GM18907 (cell line): ENCODE data around the gene MED26.

Source experiments
- ATAC-seq: cut with Tn5 transposase; IDR thresholded peaks from one replicate; pipeline ENCODE4 v1.9.1; 2021; ENCODE audit warnings: mild to moderate bottlenecking, moderate library complexity; ENCODE audit not compliant: unreplicated experiment

Gene MED26

DNA sequence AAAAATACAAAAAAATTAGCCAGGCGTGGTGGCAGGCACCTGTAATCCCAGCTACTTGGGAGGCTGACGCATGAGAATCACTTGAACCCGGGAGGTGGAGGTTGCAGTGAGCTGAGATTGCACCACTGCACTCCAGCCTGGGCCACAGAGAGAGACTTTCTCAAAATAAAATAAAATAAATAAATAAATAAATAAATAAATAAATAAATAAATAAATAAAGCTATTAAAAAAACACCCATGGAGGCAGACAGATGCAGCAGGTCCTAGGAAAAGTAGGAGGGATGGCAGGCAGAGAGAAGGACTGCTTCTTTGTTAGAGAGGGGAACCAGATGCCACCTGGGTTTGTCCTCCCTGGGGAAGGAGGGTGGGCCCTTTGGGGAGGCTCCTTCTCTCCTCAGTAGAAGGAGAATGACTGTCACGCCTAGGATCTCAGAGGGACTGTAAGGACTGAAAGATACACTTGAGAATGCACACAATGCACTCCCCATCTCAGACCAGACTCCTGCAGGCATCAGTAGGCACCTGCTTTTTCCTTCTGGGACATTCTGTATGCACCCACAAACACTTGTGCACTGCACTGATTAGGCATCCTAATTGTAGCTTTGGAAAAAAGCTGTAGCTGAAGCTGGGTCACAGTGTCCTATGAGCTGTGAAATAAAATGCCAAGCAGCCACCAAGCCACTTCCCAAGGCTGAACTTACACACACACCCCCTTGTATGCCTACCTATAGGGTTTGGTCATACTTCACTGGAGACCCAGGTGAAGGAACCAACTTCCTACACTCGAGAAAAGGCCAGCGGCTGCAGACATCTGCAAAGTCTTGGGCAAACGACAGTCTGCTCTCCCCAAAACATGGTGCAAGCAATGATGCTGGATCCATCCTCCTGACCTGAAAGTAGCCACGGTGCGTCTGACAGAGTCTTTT is 36.9 kb downstream of the MED26 start:
- ATAC-seq, result no peak

DNA sequence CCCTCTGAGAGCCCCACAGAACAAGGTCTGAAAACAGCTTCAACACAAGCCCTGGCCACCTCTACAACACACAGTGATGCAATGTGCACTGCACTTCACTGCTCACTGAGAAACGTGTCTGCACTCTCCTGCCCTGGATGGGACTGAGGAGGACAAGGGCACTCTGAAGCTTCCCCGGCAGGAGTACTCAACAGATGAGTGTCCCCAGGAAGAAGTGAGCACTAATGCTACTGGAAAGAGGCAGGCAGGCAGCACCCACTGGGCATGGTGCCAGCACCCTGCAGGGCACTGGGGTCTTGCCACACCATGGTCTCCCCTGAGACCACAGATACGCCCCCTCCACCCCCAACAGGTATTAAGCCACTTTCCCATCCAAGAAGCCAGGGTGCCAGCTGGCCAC is 38.1 kb downstream of the MED26 start:
- ATAC-seq, result no peak

DNA sequence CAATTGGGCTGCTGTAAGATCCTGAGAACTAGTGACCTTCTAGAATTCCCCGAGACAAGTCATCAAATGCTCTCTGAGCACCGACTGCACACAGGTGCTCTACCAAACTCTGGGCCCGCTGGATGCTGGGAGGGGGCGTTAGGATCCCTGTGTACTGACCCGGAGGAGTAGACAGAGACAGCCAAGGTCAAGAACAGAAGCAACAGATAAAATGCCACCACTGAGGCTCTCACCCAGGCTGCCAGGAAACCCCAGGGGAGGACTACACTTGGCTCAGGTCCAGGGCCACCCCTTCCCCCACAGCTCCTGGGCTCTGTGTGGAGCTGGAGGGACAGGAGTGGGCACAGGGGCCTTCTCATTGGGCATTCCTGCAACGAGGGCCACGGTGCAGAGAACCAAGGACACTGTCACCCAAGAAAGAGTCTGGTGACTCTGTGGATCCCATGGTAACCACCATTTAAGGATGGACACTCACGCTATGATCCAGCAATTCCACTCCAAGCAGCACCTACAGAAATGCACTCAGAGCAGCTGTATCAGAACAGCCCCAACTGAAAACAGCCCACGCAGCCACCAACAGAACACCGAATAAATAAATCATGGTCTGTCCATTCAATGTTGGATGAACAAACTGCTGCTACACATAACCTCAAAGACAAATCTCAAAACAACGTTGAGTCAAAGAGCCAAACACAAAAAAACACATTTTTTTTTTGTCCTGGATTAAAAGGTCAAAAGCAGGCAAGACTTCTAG is 39.0 kb downstream of the MED26 start:
- ATAC-seq, result peak; percentile 12

DNA sequence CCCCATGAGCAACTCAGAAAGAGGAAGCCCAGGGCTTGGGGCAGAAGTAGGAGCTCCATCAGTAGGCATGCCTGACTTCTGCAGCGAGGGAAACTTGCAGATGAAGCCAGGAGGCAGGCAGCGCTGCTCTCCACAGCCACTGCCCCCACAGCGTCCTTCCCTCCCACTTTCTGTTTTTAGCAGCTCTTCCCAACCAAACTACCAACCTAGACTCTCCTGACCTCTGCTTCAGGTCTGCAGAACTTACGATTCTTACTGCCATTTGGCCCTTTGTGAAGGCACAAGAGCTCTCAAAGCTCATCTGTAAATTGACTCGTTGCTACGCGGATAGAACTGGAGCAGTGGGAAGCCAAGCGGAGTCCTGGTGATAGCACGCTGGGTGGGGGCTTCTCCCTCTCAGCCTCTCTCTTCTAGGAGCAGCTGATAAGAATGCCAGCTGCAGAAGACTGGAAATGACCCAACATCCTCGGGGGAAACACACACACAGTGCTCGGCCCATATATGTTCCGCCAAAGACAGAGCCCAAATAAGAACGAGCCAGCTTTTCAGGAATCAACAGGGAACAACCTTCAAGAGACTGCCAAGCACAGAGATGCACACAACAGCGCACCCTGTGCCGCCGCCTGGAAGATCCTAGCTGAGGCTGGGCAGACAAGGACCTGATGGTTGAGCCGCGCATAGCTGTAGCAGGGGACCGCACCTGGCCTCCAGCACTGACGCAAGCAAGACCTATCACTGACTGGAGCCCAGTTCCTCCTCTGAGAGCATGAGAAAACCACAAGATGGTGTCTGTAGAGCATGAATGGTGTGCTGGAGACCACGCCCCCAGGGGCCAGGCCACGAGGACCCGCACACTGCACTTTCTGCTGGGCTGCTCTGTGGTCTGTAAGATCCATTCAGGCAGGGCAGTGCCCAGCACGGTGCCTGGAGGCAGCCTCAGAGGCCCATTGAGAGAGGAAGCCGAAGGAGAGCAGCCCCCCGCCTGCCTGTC is 39.9 kb downstream of the MED26 start:
- peak; percentile 33 for ATAC-seq

DNA sequence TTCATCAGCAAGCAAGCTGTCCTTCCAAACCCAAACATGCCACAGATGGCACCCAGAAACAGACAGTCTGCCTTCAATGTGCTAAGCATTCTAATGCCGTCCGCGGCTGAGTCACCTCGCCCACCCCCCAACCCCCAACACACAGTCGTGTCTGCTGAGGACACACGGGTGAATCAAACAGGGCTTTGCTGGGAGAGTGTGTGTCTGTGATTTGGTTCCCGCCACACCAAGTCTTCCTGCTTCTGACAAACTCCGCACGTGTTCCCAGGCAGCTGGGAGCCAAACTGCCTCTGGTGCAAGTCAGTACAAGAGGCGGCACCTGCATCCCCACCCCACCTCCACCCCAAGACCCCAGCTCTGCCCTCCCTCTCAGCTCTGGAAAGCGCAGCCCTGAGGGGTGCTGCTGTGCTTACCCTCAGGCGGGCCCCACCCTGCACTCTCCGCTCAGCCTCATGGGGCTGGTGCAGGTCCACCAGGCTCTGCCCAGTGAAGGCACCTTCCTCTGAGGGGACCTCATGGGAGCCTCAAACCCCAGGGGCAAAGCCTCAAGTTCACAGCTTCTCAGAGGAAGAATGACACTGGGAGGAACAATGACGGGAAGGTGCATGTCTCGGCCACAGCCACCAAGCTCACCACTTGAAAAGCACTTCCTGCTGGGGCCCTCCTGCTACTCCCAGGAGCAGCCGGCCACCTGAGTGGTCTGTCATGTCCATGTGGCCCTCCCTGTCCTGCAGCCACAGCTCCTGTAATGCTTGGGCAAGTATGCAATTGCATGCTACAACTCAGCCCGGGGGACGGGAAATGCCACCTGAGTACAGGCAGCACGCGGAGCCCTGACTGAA is 40.8 kb downstream of the MED26 start:
- peak; percentile 10 for ATAC-seq

DNA sequence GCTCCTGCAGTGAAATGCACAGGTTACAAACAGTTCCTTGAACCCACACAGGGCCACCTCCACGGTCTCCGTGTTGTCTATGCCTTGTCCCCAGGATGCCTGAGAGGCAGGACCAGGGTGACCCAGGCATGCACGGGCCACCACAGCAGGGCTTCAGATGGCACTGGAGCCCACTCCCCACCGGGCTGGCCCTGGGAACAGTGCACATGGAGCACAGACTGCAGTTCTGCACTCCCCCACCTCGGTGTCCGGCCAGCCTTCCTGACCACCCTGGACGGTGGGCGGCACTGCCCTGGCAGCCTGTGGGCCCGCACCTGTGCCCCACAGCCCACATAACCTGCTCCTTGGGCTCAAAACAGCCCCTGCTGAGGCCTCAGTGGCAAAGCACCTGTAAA is 41.5 kb downstream of the MED26 start:
- ATAC-seq, result no peak

DNA sequence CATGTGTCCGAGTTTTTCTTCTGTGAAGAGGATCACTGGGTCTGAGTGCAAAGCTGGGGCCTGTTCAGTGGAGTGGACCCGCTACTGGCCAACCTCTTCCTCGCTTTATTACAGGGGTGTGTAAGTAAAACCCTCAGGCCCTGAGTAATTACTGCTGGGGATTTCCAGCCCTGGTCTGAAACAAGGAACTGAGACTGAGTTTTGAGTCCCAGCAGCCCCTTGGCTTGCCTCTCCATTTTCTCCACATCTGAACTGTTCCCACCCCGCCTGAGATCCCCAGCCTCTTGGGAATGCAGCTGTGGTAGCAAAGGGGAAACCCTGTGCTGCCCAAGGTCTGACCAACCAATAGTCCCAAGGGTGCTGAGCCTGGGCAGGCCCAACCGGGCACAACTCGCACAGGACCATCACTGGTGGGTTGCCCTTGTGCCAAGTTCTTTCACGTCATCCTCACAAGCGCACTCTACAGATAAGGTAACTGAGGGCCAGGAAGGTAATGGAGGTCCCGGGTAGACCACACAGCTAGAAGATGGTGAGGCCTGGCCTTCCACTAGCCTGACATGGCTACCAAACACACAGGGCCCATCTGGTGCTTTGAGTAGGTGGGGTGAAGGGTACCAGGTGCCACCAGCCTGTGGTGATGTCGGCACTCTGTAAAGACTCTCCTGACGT is 42.1 kb downstream of the MED26 start:
- peak; percentile 39 for ATAC-seq

DNA sequence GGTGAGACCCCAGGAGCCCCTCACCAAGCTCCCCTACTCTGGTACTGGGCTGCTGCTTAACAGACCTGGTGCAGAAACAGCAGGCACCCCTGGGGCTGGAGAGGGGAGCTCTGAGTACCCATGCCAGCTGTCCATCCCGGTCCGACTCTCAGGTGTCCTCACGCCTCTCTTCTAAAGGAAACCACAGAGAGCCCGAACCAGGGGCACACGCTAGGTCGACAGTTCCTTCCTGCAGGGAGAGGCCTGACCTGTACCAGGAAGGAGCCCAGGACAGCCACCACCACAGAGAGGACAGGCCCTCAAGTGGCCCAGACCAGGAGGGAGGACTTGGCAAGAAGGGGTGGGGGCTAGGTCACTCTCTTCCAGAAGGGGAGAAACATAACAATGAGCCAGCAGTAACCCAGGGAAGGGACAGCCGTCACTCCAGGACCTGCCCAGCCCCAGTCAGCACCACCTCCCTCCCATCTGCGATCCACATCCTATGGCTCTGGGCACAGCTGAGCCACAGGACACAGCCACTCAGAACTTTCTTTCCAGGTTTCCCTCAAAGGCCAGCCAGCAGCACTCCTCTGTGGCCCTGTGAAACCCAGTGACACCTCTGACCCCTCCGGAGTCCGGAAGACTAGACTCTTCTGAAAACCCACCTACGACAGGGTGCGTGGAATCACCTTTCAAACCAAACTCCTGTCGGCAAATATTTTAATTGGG is 42.8 kb downstream of the MED26 start:
- no peak for ATAC-seq

DNA sequence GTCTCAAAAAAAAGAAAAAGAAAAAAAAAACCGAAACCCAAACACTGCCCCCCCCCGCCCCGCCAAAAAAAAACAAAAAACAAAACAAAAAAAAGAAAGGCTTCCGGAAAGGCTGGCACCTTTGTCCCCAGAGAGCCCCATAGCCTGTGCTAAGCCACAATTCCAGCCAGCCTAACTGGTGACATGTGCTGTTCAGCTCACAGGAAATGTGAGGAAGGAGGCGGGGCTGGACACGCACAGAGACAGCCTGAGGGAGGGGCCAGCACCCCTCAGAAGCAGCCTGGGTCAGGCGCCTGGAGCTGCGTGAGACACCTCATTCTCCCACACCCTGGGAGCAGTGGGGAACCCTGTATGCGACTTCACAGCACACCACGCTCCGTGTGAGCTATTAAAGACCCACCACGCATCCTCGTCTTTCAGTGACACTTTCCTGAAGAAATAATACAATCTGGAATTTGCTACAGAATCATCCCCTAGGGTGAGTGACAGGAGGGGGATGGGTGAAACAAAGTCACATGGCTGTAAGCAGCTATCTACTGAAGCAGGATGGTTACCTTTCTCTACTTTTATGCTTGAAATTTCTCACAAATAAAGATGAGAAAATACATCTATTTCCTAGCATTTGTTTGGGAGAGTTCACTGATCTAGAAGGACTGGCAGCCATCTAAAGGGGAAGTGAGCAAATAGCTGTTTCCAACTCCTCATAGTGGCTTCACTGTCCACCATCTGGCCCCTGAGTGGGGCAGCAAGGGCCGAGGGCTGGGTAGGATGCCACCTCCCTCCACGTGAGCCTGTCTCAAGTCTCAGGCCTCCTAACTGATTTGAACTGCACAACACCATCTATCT is 43.5 kb downstream of the MED26 start:
- peak; percentile 44 for ATAC-seq

DNA sequence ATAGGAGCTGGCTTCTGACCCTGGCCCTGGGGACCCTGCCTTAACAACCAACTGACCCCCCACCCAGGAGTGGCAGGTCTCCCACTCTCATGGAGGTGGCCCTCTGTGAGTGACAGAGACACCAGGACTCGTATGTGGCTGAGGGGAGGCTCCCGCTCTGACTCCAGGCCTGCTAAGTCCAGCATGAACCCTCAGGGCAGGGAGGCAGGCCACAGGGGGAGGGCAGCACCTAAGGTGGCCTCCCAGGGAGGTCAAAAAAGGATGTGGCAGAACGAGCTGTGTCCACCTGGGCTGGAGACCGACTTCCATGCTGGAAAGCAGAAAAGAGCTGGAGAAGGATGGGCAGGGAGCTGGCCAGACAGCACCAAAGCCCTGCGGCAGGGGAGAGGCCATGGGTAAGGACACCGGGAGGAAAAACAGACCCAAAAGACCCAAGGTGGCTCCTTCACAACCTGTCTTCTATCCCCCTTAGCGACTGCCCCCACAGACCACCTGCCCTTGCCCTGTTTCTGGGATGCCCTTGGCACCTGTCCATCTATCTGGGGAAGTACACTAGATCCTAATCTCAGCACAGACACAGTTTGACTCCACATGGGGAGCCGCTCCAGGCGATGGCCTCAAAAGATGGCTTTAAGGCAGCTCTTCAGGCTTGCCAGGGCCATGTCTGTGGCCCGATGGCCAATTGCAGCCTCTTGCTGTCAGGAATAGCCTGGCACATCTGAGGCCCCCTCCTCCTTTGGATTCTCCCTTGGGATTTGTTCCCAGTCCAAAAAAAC is 45.3 kb downstream of the MED26 start:
- ATAC-seq, result no peak

DNA sequence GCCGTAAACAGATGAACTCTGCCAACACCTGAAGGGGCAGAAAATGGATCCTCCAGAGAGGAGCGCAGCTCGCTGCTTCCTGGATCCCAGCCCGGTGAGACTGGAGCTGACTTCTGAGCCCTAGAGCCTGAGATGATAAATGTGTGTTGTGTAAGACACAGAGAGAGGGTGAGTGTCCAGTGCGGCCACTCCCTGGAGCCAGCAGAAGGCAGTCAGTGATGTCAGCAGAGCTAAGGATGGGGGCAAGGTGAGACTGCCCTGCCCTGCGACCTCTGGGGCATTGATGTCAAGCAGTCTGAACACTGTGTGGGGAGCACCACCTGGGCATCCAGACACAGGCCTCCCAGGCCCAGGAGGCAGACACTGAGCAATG is 46.0 kb downstream of the MED26 start:
- no peak for ATAC-seq

DNA sequence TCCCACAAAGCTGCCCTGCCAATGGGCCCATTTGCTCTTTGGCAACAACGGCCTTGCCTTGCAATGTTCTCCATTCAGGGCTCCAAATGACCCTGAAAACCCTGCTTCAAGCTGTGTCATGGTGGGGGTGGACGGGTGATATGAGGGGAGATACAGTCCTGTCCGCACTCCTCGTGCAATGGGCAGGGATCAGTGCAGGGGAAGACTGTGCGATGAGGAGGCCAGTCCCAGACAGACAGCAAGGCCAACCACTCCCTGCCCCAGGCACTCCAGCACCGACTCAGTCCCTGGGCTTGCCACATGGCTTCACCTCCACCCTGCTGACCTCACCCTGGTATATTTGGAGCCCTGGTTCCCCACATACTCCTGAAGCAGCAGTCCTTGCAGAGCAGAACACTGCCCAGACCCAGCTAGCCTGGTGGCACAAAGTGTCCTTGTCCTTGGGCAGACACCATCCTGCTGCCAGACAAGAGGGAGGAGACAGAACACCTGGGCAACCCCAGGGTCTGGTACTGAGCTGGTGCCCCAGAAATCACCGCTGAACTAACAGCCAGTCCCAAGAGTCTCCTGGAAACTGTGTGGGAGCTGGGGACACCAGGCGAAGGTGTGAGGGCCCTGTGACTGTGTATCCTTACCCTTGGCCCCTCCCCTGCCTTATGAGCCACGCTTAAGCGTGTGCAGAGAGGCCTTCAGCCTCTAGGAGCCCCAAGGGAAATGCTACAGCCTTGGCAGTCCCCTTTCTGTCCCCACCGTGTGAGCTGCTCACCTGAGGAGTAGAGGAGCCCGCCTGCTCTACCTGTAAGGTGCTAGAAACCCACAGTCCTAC is 46.6 kb downstream of the MED26 start:
- ATAC-seq, result no peak

DNA sequence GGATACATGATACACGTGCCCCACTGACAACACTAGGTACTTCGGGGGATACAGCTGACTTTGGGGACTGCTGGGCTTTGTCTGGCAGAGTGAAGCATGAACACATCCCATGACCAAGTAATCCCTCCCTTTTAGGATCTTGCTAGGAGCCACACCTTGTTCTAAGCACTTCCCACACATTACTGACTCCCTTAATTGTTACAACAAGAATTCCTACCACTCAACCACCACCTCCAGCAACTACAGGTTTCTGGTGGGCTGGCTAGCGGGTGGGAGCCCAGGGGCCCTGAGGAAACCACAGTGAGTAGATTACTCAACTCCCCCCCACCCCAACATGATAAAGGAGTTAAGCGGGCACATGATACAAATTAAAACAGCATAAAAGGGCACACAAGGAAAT is 48.6 kb downstream of the MED26 start:
- no peak for ATAC-seq

DNA sequence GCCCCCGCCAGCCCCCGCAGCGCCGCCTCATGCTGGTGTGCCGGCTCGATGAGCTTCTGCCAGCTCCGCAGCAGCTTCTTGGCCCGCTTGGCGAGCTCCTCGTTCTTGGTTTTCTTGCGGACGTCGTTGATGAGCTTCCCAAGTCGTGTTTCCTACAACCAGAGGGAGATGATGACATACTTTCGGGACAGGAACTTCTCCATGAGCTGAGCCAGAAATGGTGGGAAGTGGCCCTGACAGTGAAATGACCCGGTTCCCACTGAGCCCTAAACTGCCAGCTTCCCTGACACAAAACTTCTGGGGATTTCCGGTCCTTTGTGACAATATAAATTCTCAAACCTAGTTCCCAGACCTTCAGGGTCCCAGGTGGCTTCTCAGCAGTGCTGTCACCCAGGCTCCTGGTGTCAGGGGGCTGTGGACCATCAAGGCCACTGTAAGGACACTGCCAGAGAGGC is 50.4 kb downstream of the MED26 start:
- no peak for ATAC-seq

DNA sequence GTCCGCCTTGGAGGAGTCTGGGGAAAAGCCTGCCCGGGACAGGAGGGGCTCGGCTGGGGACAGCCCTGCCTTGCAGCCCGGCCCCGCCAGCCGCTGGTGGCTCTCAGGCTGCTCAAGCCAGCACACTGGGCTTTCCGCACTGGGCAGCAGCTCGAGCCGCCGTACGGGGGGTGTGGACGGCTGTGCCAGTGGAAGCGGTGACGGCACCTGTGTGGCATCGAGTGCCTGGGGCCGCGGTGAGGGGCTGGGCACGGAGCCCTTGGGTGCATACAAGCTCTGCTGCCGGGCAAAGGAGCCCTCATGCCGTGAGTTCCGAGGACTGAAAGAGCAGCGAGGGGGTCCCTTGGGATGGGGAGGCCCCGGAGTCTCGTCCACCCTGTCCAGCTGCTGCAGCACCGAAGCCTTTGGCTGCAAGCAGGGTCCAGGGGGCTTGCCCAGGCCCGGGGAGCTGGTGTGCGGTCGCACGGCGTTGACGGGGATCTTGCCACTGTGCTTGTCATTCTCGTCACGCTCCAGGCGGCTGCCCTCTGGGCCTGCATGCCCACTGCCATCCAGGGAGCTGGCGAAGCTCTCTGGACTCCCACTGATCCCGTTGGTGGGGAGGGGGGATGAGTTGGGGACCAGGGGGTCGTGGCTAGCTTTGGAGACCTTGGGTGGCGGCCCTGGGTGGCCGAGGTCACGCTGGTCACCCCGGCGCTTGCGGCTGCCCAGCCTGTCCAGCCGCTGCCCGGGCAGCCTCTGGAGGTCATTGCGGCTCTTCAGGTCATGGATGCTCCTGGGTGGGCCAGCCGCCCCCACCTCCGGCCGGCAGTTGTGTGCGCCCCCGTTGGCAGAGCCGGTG is 51.1 kb downstream of the MED26 start:
- no peak for ATAC-seq
